Activated CD8-positive, alpha-beta memory T cell treated with anti-CD3 and anti-CD28 coated beads, Interleukin-2, amount 50 U/mL, for 48 hours (primary cell): ENCODE measurements around the gene EHBP1.
A peak's percentile ranks its signal among the peaks of the same experiment; 100 is the strongest.
"Not testable (repeated sequence)": the region's sequence is repeated elsewhere in the genome, so short reads cannot be mapped to it uniquely, and the experiment has no call there.

Experiments
- DNase-seq: peaks from one replicate; pipeline ENCODE4 v3.0.0-alpha.2; 2020

Gene EHBP1

GRCh38 chr2:63054841-63055225 is 349.3 kb downstream of the EHBP1 start:
- DNase-seq: peak; percentile 53

DNA sequence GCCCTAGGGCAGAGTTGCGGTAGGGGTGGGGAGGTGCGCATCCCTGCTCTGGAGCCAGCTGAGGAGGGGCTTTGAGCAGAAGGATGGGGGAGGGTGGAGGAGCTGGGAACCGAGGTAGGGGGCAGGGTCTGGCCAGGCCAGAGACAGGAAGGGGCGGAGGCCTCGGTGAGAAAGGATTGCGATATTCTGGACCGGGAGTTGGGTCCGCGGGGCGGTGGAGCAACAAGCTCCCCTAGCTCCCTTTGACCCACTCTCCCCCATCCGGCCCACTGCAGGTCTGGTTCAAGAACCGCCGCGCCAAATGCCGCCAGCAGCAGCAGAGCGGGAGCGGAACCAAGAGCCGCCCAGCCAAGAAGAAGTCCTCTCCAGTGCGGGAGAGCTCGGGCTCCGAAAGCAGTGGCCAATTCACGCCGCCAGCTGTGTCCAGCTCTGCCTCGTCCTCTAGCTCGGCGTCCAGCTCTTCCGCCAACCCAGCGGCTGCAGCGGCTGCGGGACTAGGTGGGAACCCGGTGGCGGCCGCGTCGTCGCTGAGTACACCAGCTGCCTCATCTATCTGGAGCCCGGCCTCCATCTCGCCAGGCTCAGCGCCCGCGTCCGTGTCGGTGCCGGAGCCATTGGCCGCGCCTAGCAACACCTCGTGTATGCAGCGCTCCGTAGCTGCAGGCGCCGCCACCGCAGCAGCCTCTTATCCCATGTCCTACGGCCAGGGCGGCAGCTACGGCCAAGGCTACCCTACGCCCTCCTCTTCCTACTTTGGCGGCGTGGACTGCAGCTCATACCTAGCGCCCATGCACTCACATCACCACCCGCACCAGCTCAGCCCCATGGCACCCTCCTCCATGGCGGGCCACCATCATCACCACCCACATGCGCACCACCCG is 350.0 kb downstream of the EHBP1 start:
- peak; percentile 66 for DNase-seq

DNA sequence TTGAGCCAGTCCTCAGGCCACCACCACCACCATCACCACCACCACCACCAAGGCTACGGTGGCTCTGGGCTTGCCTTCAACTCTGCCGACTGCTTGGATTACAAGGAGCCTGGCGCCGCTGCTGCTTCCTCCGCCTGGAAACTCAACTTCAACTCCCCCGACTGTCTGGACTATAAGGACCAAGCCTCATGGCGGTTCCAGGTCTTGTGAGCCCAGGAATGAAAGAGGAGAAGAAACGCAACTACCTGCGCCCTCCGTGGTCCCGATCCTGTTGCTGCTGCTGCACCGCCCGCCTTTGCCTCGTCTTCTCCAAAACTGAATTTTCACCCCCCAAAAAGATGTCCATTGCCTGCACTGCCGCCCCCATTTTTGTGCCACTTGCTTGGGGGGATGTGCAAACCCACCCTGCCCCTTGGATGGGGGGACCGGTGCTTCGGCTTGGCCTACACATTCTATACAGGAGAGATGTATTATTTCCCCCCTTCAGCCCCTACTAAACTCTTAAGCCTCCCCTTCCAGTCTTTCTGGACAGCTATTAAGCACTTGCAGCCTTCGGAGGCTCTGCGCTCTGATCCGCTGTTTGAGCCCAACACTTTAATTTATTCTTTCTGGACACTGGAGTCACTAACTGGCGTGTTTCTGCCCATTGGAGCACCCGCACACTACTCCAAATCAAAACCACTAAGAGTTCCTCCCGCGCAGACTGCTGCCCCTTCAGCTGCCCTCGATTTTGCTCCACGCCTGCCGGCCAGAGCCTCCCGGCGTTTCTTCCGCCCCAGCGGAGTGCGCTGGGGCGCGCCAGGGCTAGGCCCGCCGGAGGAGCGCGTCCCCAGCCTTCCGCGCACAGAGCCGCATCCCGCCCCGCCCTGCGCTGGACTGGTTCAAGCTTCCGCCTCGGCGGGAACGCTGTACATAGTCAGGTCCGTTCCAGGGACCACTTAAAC is 350.9 kb downstream of the EHBP1 start:
- peak; percentile 66 for DNase-seq

- peak; percentile 53 for DNase-seq
These were observed 352.0 kb downstream of the EHBP1 start for GRCh38 chr2:63057249-63058143.

- peak; percentile 57 for DNase-seq
These were observed 352.8 kb downstream of the EHBP1 start for GRCh38 chr2:63058144-63058920.

DNA sequence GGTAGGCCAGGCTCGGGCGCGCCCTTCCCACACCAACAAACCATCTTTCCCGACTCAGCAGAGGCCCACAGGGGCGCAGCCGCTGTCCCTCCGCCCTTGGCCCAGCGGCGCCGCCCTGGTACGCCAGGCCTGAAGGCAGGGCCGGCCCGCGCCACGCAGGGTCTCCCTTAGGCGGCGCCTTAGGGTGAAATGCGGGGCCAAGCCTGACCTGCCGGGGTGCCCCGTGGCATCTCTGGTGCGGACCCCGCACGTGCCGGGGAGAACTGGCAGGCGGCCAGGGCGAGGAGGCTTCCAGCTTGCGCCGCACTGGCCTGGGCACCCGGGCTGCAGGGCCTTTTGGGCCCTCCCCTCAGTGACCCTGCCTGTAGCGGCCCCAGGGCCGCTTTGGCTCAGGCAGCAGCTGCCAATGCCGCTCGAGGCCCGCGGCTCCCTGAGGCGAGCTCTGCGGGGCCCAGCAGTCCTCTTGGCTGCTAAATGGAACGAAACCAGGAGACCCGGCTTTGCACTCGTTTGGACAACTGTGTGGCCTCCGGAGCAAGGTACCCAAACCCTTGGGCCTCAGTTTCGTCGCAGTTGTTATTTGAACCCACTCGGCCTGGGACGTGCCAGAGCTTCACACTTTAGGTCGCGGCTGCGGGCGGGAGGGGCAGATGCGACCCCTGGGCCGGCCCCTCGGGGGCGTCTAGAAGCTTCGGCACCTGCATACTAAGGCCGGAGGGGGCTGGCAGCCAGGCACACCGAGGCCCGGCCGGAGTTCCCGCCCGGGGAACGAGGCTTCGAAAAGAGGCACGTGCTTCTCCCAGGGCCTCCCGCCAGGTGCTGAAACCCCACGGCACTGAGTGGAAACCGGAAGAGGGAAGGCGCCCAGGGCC is 353.6 kb downstream of the EHBP1 start:
- peak; percentile 59 for DNase-seq

DNA sequence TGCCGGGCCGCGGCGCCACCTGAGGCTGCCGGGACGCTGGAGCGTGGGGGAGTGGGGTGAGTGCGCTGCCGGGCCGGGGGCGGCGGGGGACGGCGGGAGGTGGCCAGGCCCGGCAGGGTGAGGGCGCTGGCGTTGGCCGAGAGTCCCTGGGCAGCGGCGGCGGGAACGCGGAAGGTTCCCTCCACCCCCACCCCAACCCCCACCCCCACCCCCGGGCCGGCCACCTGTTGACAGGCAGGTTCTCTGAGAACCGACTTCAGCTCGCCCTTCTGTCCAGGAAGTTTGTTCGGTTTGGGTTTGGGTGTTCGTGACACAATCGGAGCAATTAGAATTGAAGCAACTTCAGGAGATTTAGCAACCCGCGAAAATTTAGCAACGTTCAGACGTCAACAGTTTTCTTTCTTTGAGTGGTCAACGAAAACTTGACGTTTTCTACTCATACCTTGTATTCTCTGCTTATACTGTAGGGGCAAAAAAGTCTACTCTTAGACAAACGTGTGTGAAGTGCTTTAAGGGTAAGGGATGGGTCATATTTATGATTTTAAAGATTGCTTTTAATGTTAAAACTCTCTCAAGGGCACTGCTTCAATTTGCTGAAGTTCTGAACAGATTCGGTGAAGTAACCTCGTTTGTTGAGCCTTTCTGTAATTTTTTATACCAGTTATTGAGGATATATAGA is 354.4 kb downstream of the EHBP1 start:
- DNase-seq: no peak

GRCh38 chr2:63060472-63060991 is 355.0 kb downstream of the EHBP1 start:
- DNase-seq: no peak

GRCh38 chr2:63064197-63064596 is 358.7 kb downstream of the EHBP1 start:
- DNase-seq: no peak

DNA sequence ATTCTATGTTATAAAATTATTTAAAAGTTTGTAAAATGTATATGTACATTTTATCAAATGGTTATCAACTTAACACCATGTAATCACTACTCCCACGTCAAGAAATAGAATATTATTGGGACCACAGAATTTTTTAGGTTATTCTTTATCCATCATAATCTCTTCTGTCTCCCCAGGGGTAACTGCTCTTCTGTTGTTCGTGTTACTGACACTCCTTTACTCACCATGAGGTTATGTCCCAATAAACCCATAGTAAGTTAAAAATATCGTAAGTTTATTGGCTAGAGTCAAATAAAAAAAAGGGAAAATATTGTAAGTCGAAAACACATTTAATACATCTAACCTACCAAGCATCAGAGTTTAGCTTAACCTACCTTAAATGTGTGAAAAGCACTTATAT is 359.1 kb downstream of the EHBP1 start:
- no peak for DNase-seq

DNA sequence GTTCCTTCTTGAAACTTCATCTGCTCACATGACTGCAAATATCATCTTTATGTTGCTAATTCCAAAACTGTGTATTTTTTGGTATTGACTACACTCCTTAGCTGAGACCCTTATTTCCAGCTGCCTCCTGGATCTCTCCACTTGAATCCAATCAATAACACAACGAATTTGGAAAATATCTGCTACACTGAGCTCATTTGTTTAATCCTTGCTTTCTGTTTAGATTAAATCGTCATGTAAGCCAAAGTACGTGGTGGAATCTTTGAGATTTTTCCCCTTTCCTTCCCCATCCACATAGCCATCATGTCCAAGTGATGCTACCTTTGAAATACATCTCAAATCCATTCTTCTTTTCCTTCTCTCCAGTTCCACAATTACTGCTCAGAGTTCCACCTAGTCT is 360.8 kb downstream of the EHBP1 start:
- no peak for DNase-seq

DNA sequence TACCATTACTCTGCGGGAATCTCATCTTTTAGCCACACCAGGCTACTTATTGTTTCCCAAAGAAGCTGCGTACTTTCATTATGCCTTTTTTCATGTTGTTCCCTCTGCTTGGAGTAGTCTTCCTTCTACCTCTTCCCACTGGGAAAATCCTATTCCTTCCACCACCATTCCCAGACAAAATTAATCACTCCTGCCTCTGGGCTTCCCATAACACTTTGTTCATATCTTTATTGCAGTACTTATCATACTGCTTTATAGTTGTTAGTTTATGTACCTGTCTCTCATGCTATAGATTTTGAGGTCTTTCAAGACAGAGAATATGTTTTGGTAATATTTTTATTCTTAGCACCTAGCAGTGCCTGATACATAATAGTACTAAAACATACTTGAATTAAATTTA is 361.3 kb downstream of the EHBP1 start:
- no peak for DNase-seq

- DNase-seq: no peak
These were observed 366.2 kb downstream of the EHBP1 start for GRCh38 chr2:63071664-63072063.

- DNase-seq: no peak
These were observed 368.5 kb downstream of the EHBP1 start for GRCh38 chr2:63073994-63074393.

GRCh38 chr2:63074399-63074798 is 368.9 kb downstream of the EHBP1 start:
- not testable (repeated sequence) for DNase-seq

GRCh38 chr2:63078852-63079606 is 373.5 kb downstream of the EHBP1 start:
- no peak for DNase-seq

DNA sequence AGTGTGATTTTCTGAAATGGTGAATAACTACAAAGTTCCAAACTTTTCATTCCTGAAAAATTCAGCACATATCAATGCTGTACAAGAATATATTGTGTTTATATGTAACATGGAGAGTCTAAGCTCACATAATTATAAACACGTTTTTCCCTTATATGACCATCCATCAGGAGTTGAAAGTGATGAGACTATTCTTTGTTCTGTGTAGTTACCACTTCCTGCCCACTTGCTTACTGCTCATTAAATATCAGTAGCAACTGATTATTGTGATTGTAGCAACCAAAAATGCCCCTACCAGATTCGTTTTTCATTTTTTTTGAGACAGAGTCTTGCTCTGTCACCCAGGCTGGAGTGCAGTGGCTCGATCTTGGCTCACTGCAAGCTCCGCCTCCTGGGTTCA is 375.9 kb downstream of the EHBP1 start:
- DNase-seq: no peak

GRCh38 chr2:63086687-63087086 is 381.2 kb downstream of the EHBP1 start:
- DNase-seq: no peak

DNA sequence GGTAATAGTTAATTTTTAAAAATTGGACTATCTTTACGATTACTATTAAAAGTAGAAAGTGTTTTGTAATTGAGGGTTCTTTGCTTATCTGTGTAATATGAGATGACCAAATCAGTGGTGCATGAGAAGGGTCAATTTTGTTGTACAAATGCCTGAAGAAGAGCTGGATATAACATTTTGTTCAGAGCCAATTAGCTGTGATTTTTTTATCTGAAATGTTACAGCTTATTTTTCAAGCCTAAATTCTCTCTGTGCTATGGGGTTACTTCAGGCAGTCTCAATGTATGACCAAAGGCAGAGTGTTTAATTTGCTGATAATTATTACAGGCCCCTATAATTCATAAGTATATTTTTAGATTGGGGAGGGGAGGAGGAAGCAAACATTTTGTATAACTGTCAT is 386.9 kb downstream of the EHBP1 start:
- no peak for DNase-seq
